Neural crest cell (in vitro differentiated cells): ENCODE results near the gene SHE. TPM values are rescaled to one million over a fixed set of nuclear protein-coding genes. Genes with fewer than 3 reads are reported as not detected.

Experiments used
- DNase-seq: peaks from one replicate; pipeline ENCODE4 v3.0.0; 2021; ENCODE audit warnings: low read depth, mixed read lengths, low spot score
- H3K27ac Mint-ChIP-seq: one replicate; pipeline ENCODE4 v1.8.0; 2021; ENCODE audit warnings: mild to moderate bottlenecking, mixed read lengths; ENCODE audit not compliant: unreplicated experiment
- H3K27me3 Mint-ChIP-seq: 2 replicates; pipeline ENCODE4 v1.8.0; 2021; ENCODE audit warnings: low read depth, mild to moderate bottlenecking, mixed read lengths
- H3K36me3 Mint-ChIP-seq: 2 replicates; pipeline ENCODE4 v1.8.0; 2021; ENCODE audit warnings: low read depth, mild to moderate bottlenecking, mixed read lengths
- H3K4me1 Mint-ChIP-seq: 2 replicates; pipeline ENCODE4 v1.8.0; 2021; ENCODE audit warnings: mixed read lengths
- H3K4me3 Mint-ChIP-seq: one replicate; pipeline ENCODE4 v1.8.0; 2021; ENCODE audit warnings: mild to moderate bottlenecking, mixed read lengths
- H3K9me3 Mint-ChIP-seq: 2 replicates; pipeline ENCODE4 v1.8.0; 2021; ENCODE audit warnings: mixed read lengths
- total RNA-seq: library from RNA; stranded (reverse); gene quantifications from 2 replicates; pipeline ENCODE4 v1.2.1, GENCODE V29; 2021
- TF ChIP-seq, protein P1 (sequence below): fragments of 200-600 bp; sonication (generic); conservative IDR thresholded peaks from 2 replicates; pipeline ENCODE4 v1.5.0; 2021; ENCODE audit warnings: antibody characterized with exemption, mild to moderate bottlenecking

SHE gene
- total RNA-seq, 1 donor from 2014 or later, result 0.19 TPM

DNA sequence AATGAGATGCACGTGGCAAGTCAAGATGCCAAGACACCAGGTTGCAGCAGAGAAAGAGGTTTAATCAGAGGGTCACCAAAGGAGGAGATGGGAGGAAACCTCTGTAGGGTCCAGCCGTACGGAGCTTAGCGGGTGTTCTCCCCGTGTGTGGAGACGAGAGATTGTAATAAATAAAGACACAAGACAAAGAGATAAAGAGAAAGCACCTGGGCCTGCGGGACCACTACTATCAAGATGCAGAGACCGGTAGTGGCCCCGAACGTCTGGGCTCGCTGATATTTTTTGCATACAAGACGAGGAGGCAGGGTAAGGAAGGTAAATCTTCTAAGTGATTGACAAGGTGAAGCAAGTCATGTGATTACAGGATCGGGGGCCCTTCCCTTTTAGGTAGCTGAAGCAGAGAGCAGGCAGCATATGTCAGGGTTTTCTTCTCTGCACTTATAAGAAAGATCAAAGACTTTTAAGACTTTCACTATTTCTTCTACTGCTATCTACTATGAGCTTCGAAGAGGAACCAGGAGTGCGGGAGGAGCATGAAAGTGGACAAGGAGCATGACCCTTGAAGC is 41.4 kb downstream of the SHE start:
- TF ChIP-seq, protein P1, sequence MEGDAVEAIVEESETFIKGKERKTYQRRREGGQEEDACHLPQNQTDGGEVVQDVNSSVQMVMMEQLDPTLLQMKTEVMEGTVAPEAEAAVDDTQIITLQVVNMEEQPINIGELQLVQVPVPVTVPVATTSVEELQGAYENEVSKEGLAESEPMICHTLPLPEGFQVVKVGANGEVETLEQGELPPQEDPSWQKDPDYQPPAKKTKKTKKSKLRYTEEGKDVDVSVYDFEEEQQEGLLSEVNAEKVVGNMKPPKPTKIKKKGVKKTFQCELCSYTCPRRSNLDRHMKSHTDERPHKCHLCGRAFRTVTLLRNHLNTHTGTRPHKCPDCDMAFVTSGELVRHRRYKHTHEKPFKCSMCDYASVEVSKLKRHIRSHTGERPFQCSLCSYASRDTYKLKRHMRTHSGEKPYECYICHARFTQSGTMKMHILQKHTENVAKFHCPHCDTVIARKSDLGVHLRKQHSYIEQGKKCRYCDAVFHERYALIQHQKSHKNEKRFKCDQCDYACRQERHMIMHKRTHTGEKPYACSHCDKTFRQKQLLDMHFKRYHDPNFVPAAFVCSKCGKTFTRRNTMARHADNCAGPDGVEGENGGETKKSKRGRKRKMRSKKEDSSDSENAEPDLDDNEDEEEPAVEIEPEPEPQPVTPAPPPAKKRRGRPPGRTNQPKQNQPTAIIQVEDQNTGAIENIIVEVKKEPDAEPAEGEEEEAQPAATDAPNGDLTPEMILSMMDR, result no peak
- Mint-ChIP-seq H3K36me3 (no peaks in the 10 kb centered on the region), H3K4me1 (no peaks in the 10 kb centered on the region), H3K27ac (no peak overlapping the region), H3K9me3 (no peaks in the 10 kb centered on the region), H3K4me3 (no peak overlapping the region), H3K27me3 (no peaks in the 10 kb centered on the region)
- no peak for DNase-seq

DNA sequence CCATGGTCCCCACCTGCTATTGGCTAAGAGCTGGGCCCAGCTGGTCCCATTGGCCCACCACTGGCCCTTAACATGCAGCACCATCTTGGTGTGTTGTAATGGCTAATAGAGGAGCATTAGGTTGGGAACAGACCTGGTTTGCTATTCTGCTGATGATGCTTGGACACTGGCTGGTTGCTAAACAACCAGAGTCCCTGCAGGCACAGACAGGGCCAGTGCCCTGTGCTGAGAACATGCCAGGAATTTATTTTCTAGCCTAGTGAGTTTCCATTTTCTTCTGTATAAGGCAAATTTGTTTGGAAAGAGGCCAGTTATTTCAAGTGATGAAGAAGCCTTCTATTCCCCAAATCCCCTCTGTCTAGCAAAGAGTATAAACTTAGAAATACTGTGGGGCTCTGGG is 43.1 kb downstream of the SHE start:
- H3K36me3 Mint-ChIP-seq, result no peaks in the 10 kb centered on the region
- no peak overlapping the region for H3K4me3 Mint-ChIP-seq
- no peak overlapping the region for H3K27ac Mint-ChIP-seq
- H3K9me3 Mint-ChIP-seq, result no peaks in the 10 kb centered on the region
- no peaks in the 10 kb centered on the region for H3K4me1 Mint-ChIP-seq
- TF ChIP-seq, protein P1, result no peak
- DNase-seq, result no peak
- H3K27me3 Mint-ChIP-seq, result no peaks in the 10 kb centered on the region

DNA sequence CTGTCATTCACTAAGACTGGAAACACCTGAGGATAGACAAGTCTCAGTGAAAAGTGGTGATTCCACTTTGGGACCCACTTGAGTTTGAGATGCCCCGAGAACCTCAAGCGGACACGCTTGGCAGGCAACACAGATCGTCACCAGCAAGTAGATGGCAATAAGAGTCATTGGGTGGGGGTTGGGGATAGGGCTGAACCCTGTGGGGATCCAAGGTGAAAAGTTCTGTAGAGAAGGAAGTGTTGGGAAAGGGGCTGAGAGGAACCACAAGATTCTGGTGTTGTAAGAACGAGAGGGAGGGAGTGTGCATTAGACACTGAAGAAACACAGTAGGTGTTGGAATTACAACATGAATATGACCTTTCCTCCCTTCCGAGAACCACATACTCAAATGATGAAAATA is 45.6 kb downstream of the SHE start:
- TF ChIP-seq, protein P1, result no peak
- Mint-ChIP-seq H3K4me3 (no peak overlapping the region), H3K36me3 (no peaks in the 10 kb centered on the region), H3K27ac (no peak overlapping the region), H3K4me1 (peaks cover 3% of the 10 kb centered on the region), H3K27me3 (peaks cover 3% of the 10 kb centered on the region), H3K9me3 (no peaks in the 10 kb centered on the region)
- no peak for DNase-seq

DNA sequence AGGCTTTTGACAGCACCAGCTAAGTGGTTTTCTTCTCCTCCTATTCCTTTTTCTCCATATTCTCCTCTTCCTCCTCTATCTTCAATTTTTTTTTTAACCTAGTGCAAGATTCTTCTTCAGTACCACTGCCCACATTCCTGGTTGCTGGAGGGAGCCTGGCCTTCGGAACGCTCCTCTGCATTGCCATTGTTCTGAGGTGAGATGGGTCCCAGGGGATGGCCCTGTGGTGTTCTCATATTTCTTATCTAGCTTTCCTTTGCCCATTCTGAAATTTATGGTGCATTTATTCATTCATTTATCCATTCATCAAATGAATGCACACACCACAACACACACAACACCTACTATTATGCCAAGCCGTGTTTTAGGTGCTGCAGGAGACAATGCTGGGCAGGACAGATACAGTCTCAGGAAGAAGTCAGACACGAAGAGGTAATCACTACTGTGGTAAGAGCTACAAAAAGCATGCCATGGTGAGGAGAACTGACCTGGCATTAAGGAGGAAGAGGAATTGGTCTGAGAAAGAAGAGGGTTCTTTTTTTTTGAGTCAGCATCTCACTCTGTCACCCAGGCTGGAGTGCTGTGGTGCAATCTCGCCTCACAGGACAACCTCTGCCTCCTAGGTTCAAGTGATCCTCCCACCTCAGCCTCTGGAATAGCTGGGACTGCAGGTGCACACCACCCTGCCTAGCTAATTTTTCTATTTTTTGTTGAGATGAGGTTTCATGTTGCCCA is 47.7 kb downstream of the SHE start:
- TF ChIP-seq, protein P1, result no peak
- no peaks in the 10 kb centered on the region for H3K36me3 Mint-ChIP-seq
- no peak overlapping the region for H3K4me3 Mint-ChIP-seq
- H3K27ac Mint-ChIP-seq, result no peak overlapping the region
- H3K9me3 Mint-ChIP-seq, result no peaks in the 10 kb centered on the region
- DNase-seq, result no peak
- peaks cover 3% of the 10 kb centered on the region for H3K27me3 Mint-ChIP-seq
- H3K4me1 Mint-ChIP-seq, result peaks cover 3% of the 10 kb centered on the region

DNA sequence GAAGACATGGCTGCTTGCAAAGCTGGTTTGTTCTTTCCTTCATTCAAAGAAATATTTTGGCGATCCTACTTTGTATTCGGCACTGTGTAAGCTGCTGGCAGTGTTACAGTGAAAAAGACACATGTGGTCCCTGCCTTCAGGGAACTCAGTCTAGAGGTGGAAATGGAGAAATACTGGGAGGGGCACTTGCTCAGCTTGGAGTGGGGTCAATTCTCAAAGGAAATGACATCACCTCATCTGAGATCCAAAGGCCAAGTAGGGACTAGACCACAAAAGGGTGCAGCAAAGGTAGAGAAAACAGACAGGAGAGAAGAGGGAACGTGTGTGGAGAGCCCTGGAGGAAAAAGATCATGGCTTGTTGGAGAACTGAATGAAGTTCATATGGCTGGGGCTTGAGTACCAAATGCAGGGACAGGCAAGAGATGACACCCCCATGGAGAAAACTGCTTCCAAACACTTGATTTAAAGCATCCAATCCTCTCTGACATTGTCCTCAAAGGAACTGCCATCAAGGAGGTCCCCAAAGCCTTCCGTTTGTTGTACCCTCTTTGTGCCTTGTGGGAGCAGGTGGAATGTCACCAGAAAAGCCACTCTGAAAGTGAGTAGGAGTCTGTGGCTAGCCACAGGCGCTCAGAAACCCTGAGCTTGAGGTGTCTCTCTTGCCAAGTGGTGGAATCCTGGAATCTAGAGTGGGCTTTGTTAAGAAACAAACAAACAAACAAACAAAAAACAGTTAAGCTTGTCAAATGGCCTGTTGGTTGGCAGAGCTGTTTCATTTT is 48.4 kb downstream of the SHE start:
- Mint-ChIP-seq H3K36me3 (no peaks in the 10 kb centered on the region), H3K27me3 (peaks cover 3% of the 10 kb centered on the region), H3K4me1 (peaks cover 3% of the 10 kb centered on the region), H3K9me3 (no peaks in the 10 kb centered on the region), H3K27ac (no peak overlapping the region), H3K4me3 (no peak overlapping the region)
- TF ChIP-seq, protein P1, result no peak
- no peak for DNase-seq
